ENCODE data around the gene D2HGDH. TPM values are rescaled to one million over a fixed set of nuclear protein-coding genes. Genes with fewer than 3 reads are reported as not detected.
"Not testable (repeated sequence)": the region's sequence is repeated elsewhere in the genome, so short reads cannot be mapped to it uniquely, and the experiment has no call there.

The D2HGDH gene
- total and polyA plus RNA-seq, 7 experiments from 2014 or later = 3.5 to 49.8 (median 32.5) TPM

GRCh38 chr2:241796610-241797138, 62.2 kb downstream of the D2HGDH start:
- Histone ChIP-seq H3K4me1 (ENCODE audit: control insufficient read depth in 2 of 2, insufficient read depth in 2 of 2, low read length in 2 of 2) (no peaks in the 10 kb centered on the region), H3K27me3 (ENCODE audit: control insufficient read depth in 2 of 2, insufficient read depth in 2 of 2, low read length in 2 of 2) (no peaks in the 10 kb centered on the region), H3K36me3 (ENCODE audit: control insufficient read depth in 2 of 3, insufficient read depth in 3 of 3, low read length in 3 of 3) (no peaks in the 10 kb centered on the region), H3K4me3 (ENCODE audit: low read length) (no peak overlapping the region), H3K9me3 (ENCODE audit: control insufficient read depth in 2 of 3, low read length in 3 of 3) (no peaks in the 10 kb centered on the region), H3K27ac (ENCODE audit: low read depth, low read length) (no peak overlapping the region)
- Mint-ChIP-seq H3K4me3 (no peak overlapping the region), H3K36me3 (no peaks in the 10 kb centered on the region), H3K4me1 (peaks cover 0 to 8% (median 0%) of the 10 kb centered on the region in 7 donors), H3K27ac (no peak overlapping the region), H3K9me3 (peaks cover 0 to 6% (median 0%) of the 10 kb centered on the region in 11 donors), H3K27me3 (peaks cover 0 to 2% (median 0%) of the 10 kb centered on the region in 5 donors)
- POLR2A ChIA-PET = interaction anchor here (0.6 kb wide), 1 partner anchor 87 kb away, joined by 3 read pairs; no protein-coding TSS in a partner anchor
- intact Hi-C loops (cut with micrococcal nuclease) = no loop called here
- DNase-seq (peak in 1 of 9 donors; percentile 5), ATAC-seq (no peak)
- CTCF ChIA-PET = no interaction called here

- H3K27me3 Mint-ChIP-seq = peaks cover 0 to 2% (median 0%) of the 10 kb centered on the region in 5 donors
- H3K36me3 Mint-ChIP-seq = no peaks in the 10 kb centered on the region
- ATAC-seq (no peak), DNase-seq (no peak)
- H3K4me3 Mint-ChIP-seq = peak overlapping the region in 1 of 10 donors; percentile 16
- no peaks in the 10 kb centered on the region for H3K36me3 ChIP-seq (ENCODE audit: control insufficient read depth in 2 of 3, insufficient read depth in 3 of 3, low read length in 3 of 3)
- H3K9me3 ChIP-seq (ENCODE audit: control insufficient read depth in 2 of 3, low read length in 3 of 3) = no peaks in the 10 kb centered on the region
- H3K27me3 ChIP-seq (ENCODE audit: control insufficient read depth in 2 of 2, insufficient read depth in 2 of 2, low read length in 2 of 2) = no peaks in the 10 kb centered on the region
- intact Hi-C loops (cut with micrococcal nuclease) = no loop called here
- ChIA-PET POLR2A (no interaction called here), CTCF (no interaction called here)
- no peaks in the 10 kb centered on the region for H3K4me1 ChIP-seq (ENCODE audit: control insufficient read depth in 2 of 2, insufficient read depth in 2 of 2, low read length in 2 of 2)
- H3K9me3 Mint-ChIP-seq = peaks cover 0 to 6% (median 0%) of the 10 kb centered on the region in 11 donors
- peaks cover 0 to 8% (median 0%) of the 10 kb centered on the region in 7 donors for H3K4me1 Mint-ChIP-seq
- H3K4me3 ChIP-seq (ENCODE audit: low read length) = no peak overlapping the region
- H3K27ac Mint-ChIP-seq = no peak overlapping the region
- H3K27ac ChIP-seq (ENCODE audit: low read depth, low read length) = no peak overlapping the region
Observed at GRCh38 chr2:241797441-241798080, 63.1 kb downstream of the D2HGDH start.

DNA sequence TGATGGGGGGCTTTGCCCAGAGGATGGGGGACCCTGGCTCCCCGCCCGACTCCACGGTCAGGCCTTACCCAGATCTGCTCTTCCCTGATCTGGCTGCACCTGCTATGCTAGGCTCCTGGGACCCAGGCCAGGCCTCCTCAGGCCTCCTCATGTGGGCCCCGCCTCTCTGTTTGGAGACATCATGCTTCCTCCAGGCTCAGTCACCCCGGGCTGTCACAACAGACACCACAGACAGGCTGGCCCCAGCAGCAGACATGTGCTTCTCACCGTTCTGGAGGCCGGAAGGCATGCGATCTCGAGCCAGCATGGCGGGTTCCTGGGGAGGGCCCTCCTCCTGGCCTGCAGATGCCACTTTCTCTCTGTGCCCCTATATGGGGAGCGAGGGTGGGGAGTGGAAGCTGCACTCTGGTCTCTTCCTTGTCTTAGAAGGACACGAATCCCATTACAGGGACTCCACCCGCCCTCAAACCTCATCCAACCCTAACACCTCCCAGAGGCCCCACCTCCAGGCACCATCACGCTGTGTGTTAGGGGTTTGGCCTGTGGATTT, 63.7 kb downstream of the D2HGDH start:
- POLR2A ChIA-PET = no interaction called here
- H3K4me1 ChIP-seq (ENCODE audit: control insufficient read depth in 2 of 2, insufficient read depth in 2 of 2, low read length in 2 of 2) = peaks cover 0 to 3% of the 10 kb centered on the region in 2 donors
- intact Hi-C loops (cut with micrococcal nuclease) = no loop called here
- Mint-ChIP-seq H3K4me3 (peak overlapping the region in 1 of 10 donors; percentile 16), H3K4me1 (peaks cover 0 to 8% (median 0%) of the 10 kb centered on the region in 7 donors), H3K27me3 (peaks cover 0 to 2% (median 0%) of the 10 kb centered on the region in 5 donors), H3K9me3 (peaks cover 0 to 6% (median 0%) of the 10 kb centered on the region in 11 donors), H3K36me3 (no peaks in the 10 kb centered on the region), H3K27ac (no peak overlapping the region)
- H3K27me3 ChIP-seq (ENCODE audit: control insufficient read depth in 2 of 2, insufficient read depth in 2 of 2, low read length in 2 of 2) = no peaks in the 10 kb centered on the region
- DNase-seq = peak in 1 of 9 donors; percentile 6
- CTCF ChIA-PET = no interaction called here
- H3K9me3 ChIP-seq (ENCODE audit: control insufficient read depth in 2 of 3, low read length in 3 of 3) = no peaks in the 10 kb centered on the region
- no peak overlapping the region for H3K27ac ChIP-seq (ENCODE audit: low read depth, low read length)
- ATAC-seq = no peak
- no peaks in the 10 kb centered on the region for H3K36me3 ChIP-seq (ENCODE audit: control insufficient read depth in 2 of 3, insufficient read depth in 3 of 3, low read length in 3 of 3)
- H3K4me3 ChIP-seq (ENCODE audit: low read length) = no peak overlapping the region

DNA sequence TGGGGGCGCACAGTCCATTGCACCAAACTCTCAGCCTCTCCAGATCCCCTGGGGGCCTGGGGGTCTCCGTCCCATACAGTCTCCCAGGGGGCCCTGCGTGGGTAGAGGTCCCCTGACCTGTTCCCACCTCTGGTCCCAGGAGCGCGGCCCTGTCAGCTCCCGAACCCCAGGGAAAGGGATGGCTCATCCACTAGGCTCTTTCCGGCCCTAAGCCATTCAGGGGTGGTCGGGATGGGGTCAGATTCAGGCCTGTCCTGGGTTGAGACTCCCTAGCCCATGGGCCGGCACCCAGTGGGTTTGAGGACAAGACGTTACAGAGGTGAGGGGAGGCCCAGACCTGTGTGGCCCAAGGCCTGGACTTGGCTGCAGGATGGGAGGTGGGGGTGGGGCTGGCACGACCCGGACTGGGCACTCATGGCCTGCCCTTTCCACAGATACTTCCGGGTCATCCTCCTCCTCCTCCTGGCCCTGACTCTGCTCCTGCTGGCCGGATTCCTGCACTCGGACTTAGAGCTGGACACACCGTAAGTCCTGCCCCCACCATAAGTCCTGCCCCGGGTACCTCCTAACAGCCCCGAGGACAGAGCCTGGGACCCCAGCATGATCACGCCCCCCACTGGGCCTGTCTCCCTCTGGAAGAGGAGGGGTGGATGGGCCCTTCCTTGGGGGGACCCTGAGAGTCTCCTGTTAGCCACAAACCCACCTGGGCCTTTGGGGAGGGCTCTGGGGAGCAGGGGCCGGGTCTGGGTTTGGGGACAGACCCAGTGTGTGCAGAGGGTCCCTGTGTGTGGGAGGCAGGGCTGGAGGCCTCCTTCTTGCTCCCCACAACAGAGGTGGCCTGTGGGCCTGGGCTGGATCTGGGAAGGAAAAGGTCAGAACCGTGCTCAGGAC, 64.4 kb downstream of the D2HGDH start:
- Histone ChIP-seq H3K27ac (ENCODE audit: low read depth, low read length) (no peak overlapping the region), H3K27me3 (ENCODE audit: control insufficient read depth in 2 of 2, insufficient read depth in 2 of 2, low read length in 2 of 2) (no peaks in the 10 kb centered on the region), H3K4me1 (ENCODE audit: control insufficient read depth in 2 of 2, insufficient read depth in 2 of 2, low read length in 2 of 2) (peaks cover under 1 to 5% of the 10 kb centered on the region in 2 donors), H3K9me3 (ENCODE audit: control insufficient read depth in 2 of 3, low read length in 3 of 3) (no peaks in the 10 kb centered on the region), H3K36me3 (ENCODE audit: control insufficient read depth in 2 of 3, insufficient read depth in 3 of 3, low read length in 3 of 3) (no peaks in the 10 kb centered on the region), H3K4me3 (ENCODE audit: low read length) (no peak overlapping the region)
- ChIA-PET CTCF (no interaction called here), POLR2A (no interaction called here)
- intact Hi-C loops (cut with micrococcal nuclease) = no loop called here
- no peaks in the 10 kb centered on the region for H3K36me3 Mint-ChIP-seq
- H3K4me1 Mint-ChIP-seq = peaks cover 0 to 6% (median 2%) of the 10 kb centered on the region in 7 donors
- ATAC-seq (no peak), DNase-seq (no peak)
- no peak overlapping the region for H3K4me3 Mint-ChIP-seq
- peaks cover 0 to 3% (median 0%) of the 10 kb centered on the region in 5 donors for H3K27me3 Mint-ChIP-seq
- no peak overlapping the region for H3K27ac Mint-ChIP-seq
- no peaks in the 10 kb centered on the region for H3K9me3 Mint-ChIP-seq

GRCh38 chr2:241799522-241800197, 65.2 kb downstream of the D2HGDH start:
- peaks cover 0 to 3% (median 0%) of the 10 kb centered on the region in 5 donors for H3K27me3 Mint-ChIP-seq
- intact Hi-C loops (cut with micrococcal nuclease) = loop anchor here in 1 of 2 donors (5.0 kb wide), 1 partner anchor 97 kb away; the partner anchor contains the start of gene ING5
- POLR2A ChIA-PET = no interaction called here

DNA sequence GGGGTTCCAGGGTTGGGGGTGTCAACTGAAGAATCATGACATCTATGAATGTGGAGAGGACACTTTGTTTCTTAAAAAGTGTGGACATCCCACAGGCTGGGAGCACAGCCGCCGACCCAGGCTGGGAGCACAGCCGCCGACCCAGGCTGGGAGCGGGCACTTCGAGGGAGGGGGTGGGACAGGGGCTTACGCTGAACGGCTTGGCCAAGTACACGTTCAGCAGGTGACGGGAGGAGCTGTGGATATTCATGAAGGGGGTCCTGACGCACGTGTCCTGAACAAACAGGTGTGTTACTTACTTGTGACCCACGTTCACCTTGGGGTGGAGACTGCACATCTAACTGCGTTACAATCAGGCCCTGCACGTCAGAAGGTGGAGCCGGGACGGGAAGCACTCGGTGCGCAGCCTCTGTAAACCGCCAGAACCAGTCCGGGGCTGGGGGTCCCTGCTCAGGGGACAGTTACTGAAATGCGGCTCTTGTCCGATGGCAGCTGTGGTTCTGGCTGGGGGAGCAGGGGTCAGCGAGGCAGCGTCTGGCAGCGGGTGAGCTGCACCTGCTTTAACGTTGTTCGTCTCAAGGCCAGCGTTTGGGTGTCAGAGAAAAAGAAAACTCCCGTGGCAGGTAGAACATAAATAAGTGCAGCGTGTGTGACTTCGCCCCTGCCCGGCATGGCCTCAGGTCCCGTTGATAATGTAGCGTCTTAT, 65.9 kb downstream of the D2HGDH start:
- H3K4me1 Mint-ChIP-seq = peaks cover 0 to 10% (median 6%) of the 10 kb centered on the region in 7 donors
- H3K4me1 ChIP-seq (ENCODE audit: control insufficient read depth in 2 of 2, insufficient read depth in 2 of 2, low read length in 2 of 2) = peaks cover 11 to 15% of the 10 kb centered on the region in 2 donors
- H3K4me3 Mint-ChIP-seq; H3K36me3 Mint-ChIP-seq; H3K9me3 Mint-ChIP-seq; POLR2A ChIA-PET; H3K27ac Mint-ChIP-seq; CTCF ChIA-PET; H3K27ac ChIP-seq (ENCODE audit: low read depth, low read length); ATAC-seq; H3K27me3 ChIP-seq (ENCODE audit: control insufficient read depth in 2 of 2, insufficient read depth in 2 of 2, low read length in 2 of 2); H3K36me3 ChIP-seq (ENCODE audit: control insufficient read depth in 2 of 3, insufficient read depth in 3 of 3, low read length in 3 of 3); H3K9me3 ChIP-seq (ENCODE audit: control insufficient read depth in 2 of 3, low read length in 3 of 3); DNase-seq; H3K27me3 Mint-ChIP-seq; H3K4me3 ChIP-seq (ENCODE audit: low read length): not testable (repeated sequence)
- intact Hi-C loops (cut with micrococcal nuclease) = loop anchor here in 1 of 2 donors (5.0 kb wide), 1 partner anchor 98 kb away; the partner anchor contains the start of gene ING5

More at GRCh38 chr2:241799522-241800197, 65.2 kb downstream of the D2HGDH start:
- ATAC-seq = no peak
- no peak for DNase-seq
- Histone ChIP-seq H3K9me3 (ENCODE audit: control insufficient read depth in 2 of 3, low read length in 3 of 3) (no peaks in the 10 kb centered on the region), H3K4me3 (ENCODE audit: low read length) (no peak overlapping the region), H3K27me3 (ENCODE audit: control insufficient read depth in 2 of 2, insufficient read depth in 2 of 2, low read length in 2 of 2) (peaks cover 0 to 1% of the 10 kb centered on the region in 2 donors), H3K4me1 (ENCODE audit: control insufficient read depth in 2 of 2, insufficient read depth in 2 of 2, low read length in 2 of 2) (peaks cover 8 to 12% of the 10 kb centered on the region in 2 donors), H3K36me3 (ENCODE audit: control insufficient read depth in 2 of 3, insufficient read depth in 3 of 3, low read length in 3 of 3) (no peaks in the 10 kb centered on the region), H3K27ac (ENCODE audit: low read depth, low read length) (no peak overlapping the region)
- Mint-ChIP-seq H3K4me1 (peaks cover 0 to 7% (median 3%) of the 10 kb centered on the region in 7 donors), H3K9me3 (no peaks in the 10 kb centered on the region), H3K36me3 (no peaks in the 10 kb centered on the region), H3K4me3 (no peak overlapping the region), H3K27ac (no peak overlapping the region)
- CTCF ChIA-PET = no interaction called here

All from naive thymus-derived CD4-positive, alpha-beta T cell (primary cell).